ENCODE results near the gene RAB44. TPM values are rescaled to one million over a fixed set of nuclear protein-coding genes. Genes with fewer than 3 reads are reported as not detected.
"Not testable (repeated sequence)": the region's sequence is repeated elsewhere in the genome, so short reads cannot be mapped to it uniquely, and the experiment has no call there.

Gene RAB44
- under 1 TPM; 0.10 to 0.65 (median 0.26) TPM for total RNA-seq

DNA sequence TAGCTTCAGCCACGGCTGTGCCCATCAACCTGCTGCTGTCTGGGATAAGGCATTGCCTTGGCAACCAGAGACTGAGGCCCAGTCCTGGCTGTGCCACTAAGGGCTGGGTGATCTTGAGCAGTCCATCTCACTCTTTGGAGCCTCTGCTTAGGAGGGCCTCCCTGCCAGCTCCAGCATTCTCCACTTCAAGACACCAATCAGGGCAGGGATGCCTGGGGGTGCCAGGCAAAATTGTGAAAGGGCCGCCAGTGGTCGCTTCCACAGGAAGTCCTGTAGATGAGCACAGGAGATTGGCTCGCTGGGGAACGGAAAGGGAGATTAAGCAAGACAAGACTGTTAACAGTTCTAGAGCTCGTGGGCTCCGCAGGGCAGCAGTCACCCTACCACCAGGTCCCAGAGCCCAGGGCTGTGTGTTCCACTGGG, at the start of gene RAB44:
RAB44 (plus strand) TSS at position 346 of the 423 bp plus-strand sequence. CDS start 6,410 bp downstream, outside the sequence.
- DNase-seq (ENCODE audit: low spot score in 2 of 2): peak in 1 of 2 donors; percentile 82
- 87 to 92% methylated on average over 7 of the region's 7 CpGs for WGBS, 2 donors
- no peak for TF ChIP-seq POLR2A (IDR thresholded peaks at IDR 0.05)
- TF ChIP-seq, protein P1, sequence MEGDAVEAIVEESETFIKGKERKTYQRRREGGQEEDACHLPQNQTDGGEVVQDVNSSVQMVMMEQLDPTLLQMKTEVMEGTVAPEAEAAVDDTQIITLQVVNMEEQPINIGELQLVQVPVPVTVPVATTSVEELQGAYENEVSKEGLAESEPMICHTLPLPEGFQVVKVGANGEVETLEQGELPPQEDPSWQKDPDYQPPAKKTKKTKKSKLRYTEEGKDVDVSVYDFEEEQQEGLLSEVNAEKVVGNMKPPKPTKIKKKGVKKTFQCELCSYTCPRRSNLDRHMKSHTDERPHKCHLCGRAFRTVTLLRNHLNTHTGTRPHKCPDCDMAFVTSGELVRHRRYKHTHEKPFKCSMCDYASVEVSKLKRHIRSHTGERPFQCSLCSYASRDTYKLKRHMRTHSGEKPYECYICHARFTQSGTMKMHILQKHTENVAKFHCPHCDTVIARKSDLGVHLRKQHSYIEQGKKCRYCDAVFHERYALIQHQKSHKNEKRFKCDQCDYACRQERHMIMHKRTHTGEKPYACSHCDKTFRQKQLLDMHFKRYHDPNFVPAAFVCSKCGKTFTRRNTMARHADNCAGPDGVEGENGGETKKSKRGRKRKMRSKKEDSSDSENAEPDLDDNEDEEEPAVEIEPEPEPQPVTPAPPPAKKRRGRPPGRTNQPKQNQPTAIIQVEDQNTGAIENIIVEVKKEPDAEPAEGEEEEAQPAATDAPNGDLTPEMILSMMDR (IDR thresholded peaks at IDR 0.05): no peak
- no peak within 1 kb of the TSS for H3K4me3 ChIP-seq (ENCODE audit: low read depth, poor library complexity, severe bottlenecking)
- intact Hi-C loops (cut with DNase I; ENCODE audit: low total_unique reads): no loop called here

DNA sequence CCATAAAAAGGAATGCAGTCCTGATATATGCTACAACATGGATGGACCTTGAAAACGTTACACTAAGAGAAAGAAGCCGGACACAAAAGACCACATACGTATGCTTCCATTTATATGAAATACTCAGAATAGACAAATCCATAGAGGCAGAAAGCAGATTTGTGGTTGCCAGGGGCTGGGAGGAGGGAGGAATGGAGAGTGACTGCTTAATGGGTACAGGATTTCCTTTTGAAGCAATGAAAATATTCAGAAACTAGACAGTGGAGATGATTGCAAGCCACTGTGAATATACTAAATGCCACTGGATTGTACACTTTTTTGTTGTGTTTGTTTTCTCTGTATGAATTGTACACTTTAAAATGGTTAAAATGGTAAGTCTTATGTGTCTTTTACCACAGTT, 48.5 kb upstream of the RAB44 start:
- 71 to 73% methylated on average over 3 of the region's 3 CpGs for WGBS, 2 donors
- TF ChIP-seq POLR2A (IDR thresholded peaks at IDR 0.05): no peak
- TF ChIP-seq, protein P1 (IDR thresholded peaks at IDR 0.05): no peak
- no peak overlapping the region for H3K4me3 ChIP-seq (ENCODE audit: low read depth, poor library complexity, severe bottlenecking)
- DNase-seq (ENCODE audit: low spot score in 2 of 2): no peak
- intact Hi-C loops (cut with DNase I; ENCODE audit: low total_unique reads): no loop called here

DNA sequence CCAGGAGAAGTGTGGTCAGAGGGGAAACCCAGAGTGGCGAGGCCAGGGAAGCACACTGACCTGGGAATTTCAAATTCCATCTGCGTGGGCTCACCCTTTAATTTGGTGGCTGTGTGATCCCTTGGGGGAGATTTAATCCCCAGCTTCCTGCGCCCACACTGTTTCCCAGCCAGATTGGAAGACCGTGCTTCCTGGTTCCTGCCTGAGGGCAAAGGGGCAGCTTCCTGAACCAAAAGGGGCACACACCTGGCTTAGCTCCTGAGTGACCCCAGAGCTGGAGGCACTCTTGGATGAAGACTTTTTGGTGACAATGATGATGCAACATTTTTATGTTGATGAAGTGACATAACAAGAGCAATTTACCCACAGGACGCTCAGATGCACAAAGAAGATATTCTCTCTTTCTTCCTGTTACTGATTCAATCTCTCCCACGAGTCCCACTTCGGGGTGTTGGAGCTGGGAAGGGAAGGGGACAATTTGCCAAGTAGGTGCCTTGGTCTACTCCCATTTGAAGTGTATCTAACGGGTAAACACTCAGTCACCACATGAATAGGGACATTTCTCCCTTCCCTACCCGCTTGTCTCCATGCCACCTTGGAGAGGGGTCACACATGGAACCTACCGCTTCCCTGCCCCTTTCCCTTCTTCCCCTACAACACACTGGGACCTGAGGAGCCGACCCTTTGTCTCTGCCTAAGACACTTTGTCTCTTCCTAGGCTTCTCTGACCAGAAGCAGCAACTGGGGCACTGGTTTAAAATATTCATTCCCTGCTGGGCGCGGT, 47.7 kb upstream of the RAB44 start:
- no peak overlapping the region for H3K4me3 ChIP-seq (ENCODE audit: low read depth, poor library complexity, severe bottlenecking)
- TF ChIP-seq, protein P1 (IDR thresholded peaks at IDR 0.05): no peak
- TF ChIP-seq POLR2A (IDR thresholded peaks at IDR 0.05): no peak
- intact Hi-C loops (cut with DNase I; ENCODE audit: low total_unique reads): no loop called here
- DNase-seq (ENCODE audit: low spot score in 2 of 2): no peak
- 53 to 55% methylated on average over 13 of the region's 13 CpGs for WGBS, 2 donors

GRCh38 chr6:36650848-36651478, 46.7 kb upstream of the RAB44 start:
- no peak for TF ChIP-seq POLR2A (IDR thresholded peaks at IDR 0.05)
- TF ChIP-seq, protein P1 (IDR thresholded peaks at IDR 0.05): no peak
- 39 to 42% methylated on average over 2 of the region's 2 CpGs for WGBS, 2 donors
- DNase-seq (ENCODE audit: low spot score in 2 of 2): no peak
- H3K4me3 ChIP-seq (ENCODE audit: low read depth, poor library complexity, severe bottlenecking): no peak overlapping the region
- intact Hi-C loops (cut with DNase I; ENCODE audit: low total_unique reads): no loop called here

GRCh38 chr6:36651659-36652379, 45.8 kb upstream of the RAB44 start:
- 94 to 95% methylated on average over 11 of the region's 11 CpGs for WGBS, 2 donors
- DNase-seq (ENCODE audit: low spot score in 2 of 2): no peak
- intact Hi-C loops (cut with DNase I; ENCODE audit: low total_unique reads): loop anchor here (2.0 kb wide), 1 partner anchor 73 kb away; no protein-coding TSS in a partner anchor
- H3K4me3 ChIP-seq (ENCODE audit: low read depth, poor library complexity, severe bottlenecking): no peak overlapping the region
- no peak for TF ChIP-seq POLR2A (IDR thresholded peaks at IDR 0.05)
- TF ChIP-seq, protein P1 (IDR thresholded peaks at IDR 0.05): no peak

DNA sequence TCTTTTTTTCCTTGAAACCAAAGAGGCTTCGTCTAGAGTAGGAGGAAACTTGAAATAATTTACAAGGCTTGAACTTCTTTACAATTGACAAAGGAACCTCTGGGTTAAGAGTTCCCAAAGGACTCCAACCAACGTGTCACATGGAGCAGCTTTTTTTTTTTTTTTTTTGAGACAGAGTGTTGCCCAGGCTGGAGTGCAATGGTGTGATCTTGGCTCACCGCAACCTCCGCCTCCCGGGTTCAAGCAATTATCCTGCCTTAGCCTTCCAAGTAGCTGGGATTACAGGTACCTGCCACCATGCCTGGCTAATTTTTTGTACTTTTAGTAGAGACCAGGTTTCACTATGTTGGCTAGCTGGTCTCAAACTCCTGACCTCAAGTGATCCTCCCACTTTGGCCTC, 43.2 kb upstream of the RAB44 start:
- WGBS, 2 donors: 71 to 80% methylated on average over 5 of the region's 5 CpGs
- DNase-seq (ENCODE audit: low spot score in 2 of 2); H3K4me3 ChIP-seq (ENCODE audit: low read depth, poor library complexity, severe bottlenecking); intact Hi-C loops (cut with DNase I; ENCODE audit: low total_unique reads): not testable (repeated sequence)

Measured in lower leg skin (tissue), 4 donors.